ENCODE data around the gene KCTD11.
A peak's percentile ranks its signal among the peaks of the same experiment; 100 is the strongest.

Gene KCTD11

GRCh38 chr17:7370853-7371252 lies 18.9 kb downstream of the KCTD11 start:
- no peak for DNase-seq

- no peak for DNase-seq
Measured at GRCh38 chr17:7374353-7374752, 22.4 kb downstream of the KCTD11 start.

- DNase-seq, result no peak
Measured at GRCh38 chr17:7379134-7379533, 27.2 kb downstream of the KCTD11 start.

- no peak for DNase-seq
Measured at GRCh38 chr17:7380321-7380720, 28.4 kb downstream of the KCTD11 start.

- DNase-seq, result peak; percentile 58
Measured at GRCh38 chr17:7380855-7381683, 29.1 kb downstream of the KCTD11 start, which contains the start of gene TNK1. Gene TNK1, plus strand, starts transcription at chr17:7381089. Its CDS starts 1,838 bp downstream, at chr17:7382927.

- DNase-seq, result no peak
Measured at GRCh38 chr17:7382901-7383300, 30.9 kb downstream of the KCTD11 start.

- DNase-seq, result no peak
Measured at GRCh38 chr17:7383371-7383741, 31.4 kb downstream of the KCTD11 start.

GRCh38 chr17:7383742-7384488 lies 32.0 kb downstream of the KCTD11 start:
- peak; percentile 88 for DNase-seq

- DNase-seq, result no peak
Measured at GRCh38 chr17:7384489-7385081, 32.6 kb downstream of the KCTD11 start.

- no peak for DNase-seq
Measured at GRCh38 chr17:7388856-7389255, 36.9 kb downstream of the KCTD11 start.

- no peak for DNase-seq
Measured at GRCh38 chr17:7389924-7390910, 38.3 kb downstream of the KCTD11 start.

GRCh38 chr17:7391307-7391706 lies 39.3 kb downstream of the KCTD11 start:
- no peak for DNase-seq

- DNase-seq, result peak; percentile 52
Measured at GRCh38 chr17:7392696-7393612, 41.0 kb downstream of the KCTD11 start.

GRCh38 chr17:7393613-7394451 lies 41.9 kb downstream of the KCTD11 start:
- peak; percentile 72 for DNase-seq

GRCh38 chr17:7394452-7395191 lies 42.7 kb downstream of the KCTD11 start, which contains the start of gene PLSCR3:
Gene PLSCR3, minus strand, starts transcription at chr17:7394525. Its CDS starts 415 bp downstream, at chr17:7394110.
- peak; percentile 97 for DNase-seq

- DNase-seq, result no peak
Measured at GRCh38 chr17:7396147-7396546, 44.2 kb downstream of the KCTD11 start.

- no peak for DNase-seq
Measured at GRCh38 chr17:7398612-7399011, 46.6 kb downstream of the KCTD11 start.

- DNase-seq, result peak; percentile 35
Measured at GRCh38 chr17:7403043-7403726, 51.2 kb downstream of the KCTD11 start.

GRCh38 chr17:7403727-7403976 lies 51.7 kb downstream of the KCTD11 start:
- DNase-seq, result no peak

All from right kidney (tissue), 1 donor.